SK-N-DZ (cell line): ENCODE measurements around the gene SLC52A1. TPM values are rescaled to one million over a fixed set of nuclear protein-coding genes. Genes with fewer than 3 reads are reported as not detected.
"Not testable (repeated sequence)": the region's sequence is repeated elsewhere in the genome, so short reads cannot be mapped to it uniquely, and the experiment has no call there.

Experiments used
- DNase-seq: peaks from one replicate; pipeline ENCODE4 v3.0.0-alpha.2; 2015; ENCODE audit warnings: low spot score
- polyA plus RNA-seq, 2 experiments: library from polyadenylated mRNA; depleted of rRNA; stranded (reverse); fragments of >200 nt; gene quantifications; 2 replicates each; pipeline ENCODE4 v1.2.3, GENCODE V29; 2014

SLC52A1 gene
- polyA plus RNA-seq (2014; cell fraction: cytosol; rRNA removed): not detected in 2 replicates
- not detected in 2 replicates for polyA plus RNA-seq (2014; cell fraction: nucleus; rRNA removed)

DNA sequence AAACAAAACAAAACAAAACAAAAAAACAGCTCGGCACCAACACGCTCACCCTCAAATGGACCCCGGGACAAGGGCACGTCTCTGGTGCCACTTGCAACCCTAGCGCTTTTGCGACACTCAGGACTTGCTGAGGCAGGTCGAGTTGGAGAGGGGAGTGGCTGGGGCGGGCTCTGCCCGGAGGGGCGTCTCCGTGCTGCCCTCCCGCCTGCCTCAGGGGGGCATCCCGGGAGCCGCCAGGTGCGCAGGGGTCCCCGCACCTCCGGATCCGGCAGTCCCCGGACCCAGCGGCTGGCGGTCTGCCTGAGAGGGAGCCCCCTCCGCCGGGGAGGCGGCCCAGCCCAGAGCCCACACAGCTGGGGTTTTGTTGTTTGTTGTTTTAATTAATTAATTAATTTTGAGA, at the start of gene SLC52A1:
Gene SLC52A1 (minus strand): TSS at position 112 of the 400 bp plus-strand sequence. CDS start 820 bp downstream, outside the sequence.
- DNase-seq: no peak

DNA sequence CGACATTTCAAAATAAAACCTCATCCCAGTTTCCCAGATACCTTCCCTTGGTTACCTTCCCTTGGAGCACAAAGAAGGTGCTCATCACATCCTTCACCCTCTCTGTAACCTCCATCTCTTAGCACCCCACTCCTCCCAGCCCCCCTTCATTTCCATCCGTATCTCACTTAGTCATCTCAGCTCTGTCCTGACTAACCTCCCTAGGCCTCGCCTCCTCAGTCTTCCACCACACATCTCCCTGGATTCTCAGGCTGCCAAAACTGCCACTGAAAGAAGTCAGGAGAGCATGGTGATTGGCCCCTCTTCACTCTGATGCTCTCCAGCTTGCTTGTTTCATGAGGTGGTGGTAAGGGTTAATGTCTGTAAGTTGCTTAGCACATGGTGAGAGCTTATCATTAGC, 45.4 kb upstream of the SLC52A1 start:
- no peak for DNase-seq

DNA sequence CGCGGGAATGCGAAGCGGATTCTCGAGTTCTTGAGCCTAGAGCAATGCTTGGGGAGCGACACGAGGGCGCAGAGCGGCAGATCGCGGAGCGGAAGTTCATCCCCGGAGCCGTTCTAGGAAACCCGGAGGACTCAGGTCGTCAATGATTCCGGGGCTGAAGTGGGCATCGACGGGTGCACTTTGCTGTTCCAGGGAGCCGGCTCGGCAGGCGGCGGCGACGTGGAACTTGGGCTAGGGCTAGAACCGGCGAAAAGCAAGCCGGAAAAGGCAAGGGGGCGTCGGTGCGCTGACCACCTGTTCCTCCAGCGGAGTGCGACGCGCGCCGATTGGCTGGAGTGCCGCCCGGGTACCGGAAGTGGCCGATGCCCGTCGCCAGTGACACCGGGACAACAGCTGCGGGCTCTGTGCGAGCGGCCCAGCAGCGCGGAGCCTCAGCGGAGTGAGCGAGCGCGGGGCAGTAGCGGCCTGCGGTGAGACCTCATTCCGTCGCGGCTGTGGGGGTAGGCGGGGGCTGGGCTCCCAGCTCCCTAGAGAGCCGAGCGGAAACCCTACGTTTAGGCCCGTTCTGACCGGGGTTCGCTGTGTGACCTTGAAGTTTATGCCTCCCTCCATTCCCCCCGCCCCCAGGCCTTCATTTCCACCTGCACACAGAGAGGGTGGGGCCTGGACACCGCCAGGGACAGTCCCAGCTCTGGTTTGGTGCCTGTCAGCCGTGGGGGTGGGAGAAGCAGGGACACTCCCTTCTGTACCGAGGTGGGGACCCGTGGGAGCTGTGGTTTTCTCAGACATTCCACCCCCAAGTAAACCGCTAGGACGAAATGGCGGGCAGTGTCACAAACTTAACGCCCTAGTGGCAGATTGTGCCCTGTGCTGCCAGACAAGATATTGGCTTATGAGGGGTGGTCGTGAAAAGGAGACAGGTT, 43.1 kb upstream of the SLC52A1 start, which contains the start of gene ZFP3:
Gene ZFP3 (plus strand): TSS at position 362 of the 923 bp plus-strand sequence. CDS start 13,038 bp downstream, outside the sequence.
- peak; percentile 88 for DNase-seq

DNA sequence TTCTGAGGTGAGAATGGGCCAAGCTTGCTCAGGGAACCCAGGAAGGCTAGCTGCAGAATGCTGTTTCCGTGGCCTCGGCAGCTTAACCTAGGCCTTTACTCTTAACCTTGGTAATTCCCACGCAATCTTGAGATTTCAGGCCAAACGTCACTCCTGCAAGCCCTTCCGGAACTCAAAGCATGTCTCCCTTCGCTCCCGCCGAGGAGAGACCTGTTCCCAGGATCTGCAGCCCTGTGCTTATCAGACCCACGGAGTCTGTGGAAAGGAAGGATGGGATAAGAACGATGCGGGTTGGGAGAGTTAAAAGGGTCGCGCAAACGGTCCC, 42.5 kb upstream of the SLC52A1 start:
- DNase-seq: no peak

DNA sequence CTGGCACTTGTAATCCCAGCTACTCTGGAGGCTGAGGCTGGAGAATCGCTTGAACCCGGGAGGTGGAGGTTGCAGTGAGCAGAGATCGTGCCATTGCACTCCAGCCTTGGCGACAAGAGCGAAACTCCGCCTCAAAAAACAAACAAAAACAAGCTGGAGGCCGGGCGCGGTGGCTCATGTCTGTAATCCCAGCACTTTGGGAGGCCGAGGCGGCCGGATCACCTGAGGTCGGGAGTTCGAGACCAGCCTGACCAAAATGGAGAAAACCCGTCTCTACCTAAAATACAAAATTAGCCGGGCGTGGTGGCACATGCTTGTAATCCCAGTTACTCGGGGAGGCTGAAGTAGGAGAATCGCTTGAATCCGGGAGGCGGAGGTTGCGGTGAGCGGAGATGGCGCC, 42.0 kb upstream of the SLC52A1 start:
- DNase-seq: not testable (repeated sequence)

DNA sequence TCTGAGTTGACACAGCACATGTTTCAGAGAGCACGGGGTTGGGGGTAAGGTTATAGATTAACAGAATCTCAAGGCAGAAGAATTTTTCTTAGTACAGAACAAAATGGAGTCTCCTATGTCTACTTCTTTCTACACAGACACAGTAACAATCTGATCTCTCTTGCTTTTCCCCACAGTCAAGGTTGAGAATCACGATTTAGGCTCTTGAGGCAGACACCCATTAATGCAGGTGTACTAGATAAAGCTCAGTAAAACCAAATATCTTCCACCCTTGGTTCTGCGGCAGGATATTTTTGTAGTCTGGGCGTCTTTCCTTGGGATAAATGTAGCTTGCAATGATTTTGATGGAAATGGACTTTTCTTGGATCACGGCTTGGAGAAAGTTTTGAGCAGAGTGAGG, 40.2 kb upstream of the SLC52A1 start:
- not testable (repeated sequence) for DNase-seq

DNA sequence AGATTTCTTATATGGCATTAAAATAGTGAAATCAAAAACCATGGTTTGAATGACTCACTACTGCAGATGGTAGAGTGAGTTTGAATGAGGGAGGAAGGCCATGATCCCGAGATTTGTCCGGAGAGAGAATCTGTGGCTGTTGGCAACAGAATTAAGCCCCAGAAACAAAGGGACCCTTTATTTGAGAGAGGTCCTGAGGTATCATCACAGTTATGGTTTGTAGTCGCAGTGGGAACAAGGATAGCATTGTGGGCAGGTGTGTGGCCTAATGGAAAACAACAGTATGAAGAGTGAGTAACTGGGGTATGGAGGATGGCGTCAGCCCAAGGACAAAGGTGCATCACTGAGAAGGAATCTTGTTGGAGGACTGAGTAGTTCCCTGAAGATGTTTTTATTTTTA, 34.5 kb upstream of the SLC52A1 start:
- no peak for DNase-seq

DNA sequence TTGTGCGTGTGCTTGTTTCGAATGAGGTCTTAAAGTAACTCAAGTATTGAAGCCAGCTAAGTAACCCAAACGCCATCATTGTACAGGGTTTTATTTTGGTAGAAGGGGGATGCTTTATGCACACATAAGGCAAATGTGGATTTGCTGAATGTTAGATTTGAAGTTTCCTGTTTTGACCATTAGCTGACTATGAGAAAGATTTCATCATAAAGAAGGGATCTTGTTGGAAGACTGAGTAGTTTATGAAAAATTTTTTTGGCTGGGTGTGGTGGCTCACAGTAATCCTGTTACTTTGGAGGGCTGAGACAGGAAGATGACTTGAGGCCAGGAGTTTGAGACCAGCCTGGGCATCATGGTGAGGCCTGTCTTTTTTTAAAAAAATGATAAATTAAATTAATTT, 33.0 kb upstream of the SLC52A1 start:
- DNase-seq: no peak

DNA sequence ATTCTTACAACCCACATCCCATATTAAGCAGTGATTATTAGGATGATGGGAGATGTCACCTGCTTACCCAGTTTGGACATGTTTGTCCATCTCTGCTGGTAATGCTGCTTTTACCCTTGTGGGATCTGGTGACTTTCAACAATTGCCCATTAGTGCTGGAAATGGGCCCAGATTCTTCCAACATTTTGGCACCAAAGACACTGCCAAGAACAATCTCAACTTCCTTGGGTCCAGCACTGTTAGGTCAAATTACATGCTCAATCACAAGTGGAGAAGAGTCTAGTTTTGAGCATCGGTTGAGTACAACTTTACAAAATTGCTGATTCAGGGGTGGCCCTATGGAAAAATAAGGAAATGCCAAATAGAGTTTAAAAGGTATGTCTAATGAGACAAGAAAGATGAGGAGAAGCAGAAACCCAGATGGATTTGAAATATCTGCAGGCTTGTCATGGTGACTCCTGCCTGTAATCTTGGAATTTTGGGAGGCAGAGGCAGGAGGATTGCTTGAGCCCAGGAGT, 30.1 kb upstream of the SLC52A1 start:
- DNase-seq: no peak

DNA sequence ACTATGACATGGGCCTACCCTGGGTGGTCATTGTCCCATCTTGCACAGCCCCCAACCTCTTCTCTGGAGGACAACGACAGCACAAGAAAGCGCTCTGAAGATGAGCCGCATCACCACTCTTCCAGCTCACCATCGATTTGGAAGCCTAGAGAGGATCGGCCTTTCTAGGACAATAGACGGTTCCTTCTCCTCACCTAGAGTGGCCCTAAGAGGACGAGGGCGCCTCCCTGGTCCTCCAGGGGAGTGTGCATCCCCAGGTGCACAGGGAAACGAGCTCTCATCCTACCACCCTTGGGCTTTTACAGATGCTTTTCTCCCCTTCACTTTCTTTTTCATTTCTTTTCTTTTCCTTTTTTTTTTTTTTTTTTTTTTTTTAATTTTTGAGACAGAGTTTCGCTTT, 20.3 kb upstream of the SLC52A1 start:
- DNase-seq: peak; percentile 67

DNA sequence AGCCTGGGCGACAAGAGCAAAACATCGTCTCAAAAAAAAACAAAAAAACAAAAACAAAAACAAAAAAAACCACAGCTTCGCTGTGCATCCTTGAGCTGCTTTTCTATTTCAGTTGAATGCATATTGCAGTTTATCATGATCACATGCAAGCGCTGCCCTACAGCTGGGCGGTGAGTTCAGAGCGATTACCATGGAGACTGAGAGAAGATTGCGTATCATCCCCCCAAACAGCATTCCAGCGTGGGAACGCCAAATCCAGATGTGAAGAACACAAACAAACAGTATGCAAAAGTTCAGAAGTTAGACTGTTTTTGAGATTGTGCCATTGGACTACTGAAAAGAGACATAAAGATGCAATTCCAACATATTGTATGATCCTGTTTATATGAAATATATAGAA, 15.1 kb upstream of the SLC52A1 start:
- DNase-seq: no peak

DNA sequence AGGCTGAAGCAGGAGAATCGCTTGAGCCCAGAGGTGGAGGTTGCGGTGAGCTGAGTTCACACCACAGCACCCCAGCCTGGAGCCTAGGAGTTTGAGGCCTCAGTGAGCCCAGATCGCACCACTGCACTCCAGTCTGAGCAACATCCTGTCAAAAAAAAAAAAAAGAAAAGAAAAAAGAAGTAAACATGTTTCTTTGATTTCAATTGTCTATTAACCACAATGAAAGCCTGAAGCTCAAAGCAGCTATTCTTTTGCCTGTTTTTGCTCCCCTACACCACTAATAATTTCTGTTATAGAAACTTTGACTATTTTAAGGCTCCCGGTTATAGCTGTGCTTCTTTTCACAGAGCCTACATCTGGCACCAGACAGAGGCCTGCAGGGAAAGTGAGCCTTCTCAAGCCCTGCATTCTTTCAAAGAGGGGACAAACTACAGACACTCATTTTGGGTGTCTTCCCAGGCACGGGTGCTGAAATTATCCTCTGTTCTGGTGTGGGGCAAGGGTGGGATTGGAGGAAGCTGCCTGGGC, 14.2 kb upstream of the SLC52A1 start:
- DNase-seq: no peak

DNA sequence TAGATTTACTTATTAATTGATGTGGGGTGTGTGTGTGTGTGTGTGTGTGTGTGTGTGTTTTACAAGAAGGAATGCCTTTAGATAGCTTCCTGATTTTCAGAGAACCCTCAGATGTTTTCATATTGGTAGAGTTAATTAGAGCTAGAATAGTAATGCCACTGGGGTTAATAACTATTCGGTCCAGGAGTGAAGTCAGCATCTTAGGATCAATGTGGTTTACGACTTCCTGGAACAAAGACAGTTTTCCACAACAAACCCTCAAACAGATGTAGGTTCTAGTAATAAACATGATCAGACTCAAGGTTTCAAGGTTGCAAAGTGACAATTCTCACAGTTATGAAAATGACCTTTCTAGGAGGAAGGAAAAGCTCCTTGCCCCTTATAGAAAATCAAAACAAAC, 12.2 kb upstream of the SLC52A1 start:
- no peak for DNase-seq

DNA sequence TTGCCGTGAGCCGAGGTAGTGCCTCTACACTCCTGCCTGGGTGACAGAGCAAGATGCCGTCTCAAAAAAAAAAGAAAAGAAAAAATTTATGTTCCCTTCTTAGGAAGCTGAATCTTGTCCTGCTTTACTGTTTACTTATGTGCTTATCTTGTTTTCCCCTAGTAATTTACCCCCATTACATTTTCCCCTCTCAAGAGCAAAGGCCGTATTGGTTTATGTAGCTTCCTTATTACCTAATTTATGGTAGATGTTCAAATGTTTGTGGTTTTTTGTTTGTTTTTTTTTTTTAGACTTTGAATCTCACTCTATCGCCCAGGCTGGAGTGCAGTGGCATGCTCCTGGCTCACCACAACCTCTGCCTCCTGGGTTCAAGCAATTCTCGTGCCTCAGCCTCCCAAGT, 10.3 kb upstream of the SLC52A1 start:
- DNase-seq: no peak

DNA sequence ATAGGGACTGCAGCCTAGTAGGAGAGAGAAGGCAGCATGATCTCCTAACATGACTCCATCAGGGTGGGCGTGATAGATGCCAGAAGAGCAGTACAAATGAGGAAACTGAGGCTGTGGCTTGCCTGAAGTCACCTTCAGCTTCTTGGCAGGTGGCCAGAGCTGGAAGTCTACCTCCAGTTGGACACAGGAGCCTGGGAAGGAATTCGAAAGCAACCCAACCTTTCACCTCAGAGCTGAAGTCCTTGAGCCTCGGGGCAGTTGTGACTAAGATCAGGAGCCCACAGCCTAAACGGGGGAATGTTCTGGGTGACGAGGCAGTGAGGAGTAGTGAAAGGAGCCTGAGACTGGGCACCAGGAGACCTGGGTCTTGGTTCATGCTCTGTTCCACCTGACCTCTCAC, 9.4 kb upstream of the SLC52A1 start:
- DNase-seq: no peak

DNA sequence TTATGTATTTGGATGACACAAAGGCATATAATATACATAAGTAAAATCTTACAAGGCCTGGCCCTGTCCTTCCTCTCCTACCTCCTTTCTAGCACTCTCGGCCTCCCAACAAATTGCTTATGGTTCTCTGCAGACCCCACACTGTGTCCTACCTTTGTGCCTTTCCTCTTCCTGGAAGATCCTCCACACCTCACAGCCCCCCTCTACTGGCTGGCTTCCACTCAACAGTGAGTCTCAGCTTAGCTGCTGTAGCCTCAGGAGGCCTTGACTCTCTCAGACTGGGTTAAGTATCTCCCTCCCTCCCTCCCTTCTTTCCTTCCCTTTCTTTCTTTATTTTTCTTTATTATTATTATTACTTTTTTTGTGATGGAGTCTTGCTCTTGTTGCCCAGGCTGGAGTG, 8.3 kb upstream of the SLC52A1 start:
- no peak for DNase-seq

DNA sequence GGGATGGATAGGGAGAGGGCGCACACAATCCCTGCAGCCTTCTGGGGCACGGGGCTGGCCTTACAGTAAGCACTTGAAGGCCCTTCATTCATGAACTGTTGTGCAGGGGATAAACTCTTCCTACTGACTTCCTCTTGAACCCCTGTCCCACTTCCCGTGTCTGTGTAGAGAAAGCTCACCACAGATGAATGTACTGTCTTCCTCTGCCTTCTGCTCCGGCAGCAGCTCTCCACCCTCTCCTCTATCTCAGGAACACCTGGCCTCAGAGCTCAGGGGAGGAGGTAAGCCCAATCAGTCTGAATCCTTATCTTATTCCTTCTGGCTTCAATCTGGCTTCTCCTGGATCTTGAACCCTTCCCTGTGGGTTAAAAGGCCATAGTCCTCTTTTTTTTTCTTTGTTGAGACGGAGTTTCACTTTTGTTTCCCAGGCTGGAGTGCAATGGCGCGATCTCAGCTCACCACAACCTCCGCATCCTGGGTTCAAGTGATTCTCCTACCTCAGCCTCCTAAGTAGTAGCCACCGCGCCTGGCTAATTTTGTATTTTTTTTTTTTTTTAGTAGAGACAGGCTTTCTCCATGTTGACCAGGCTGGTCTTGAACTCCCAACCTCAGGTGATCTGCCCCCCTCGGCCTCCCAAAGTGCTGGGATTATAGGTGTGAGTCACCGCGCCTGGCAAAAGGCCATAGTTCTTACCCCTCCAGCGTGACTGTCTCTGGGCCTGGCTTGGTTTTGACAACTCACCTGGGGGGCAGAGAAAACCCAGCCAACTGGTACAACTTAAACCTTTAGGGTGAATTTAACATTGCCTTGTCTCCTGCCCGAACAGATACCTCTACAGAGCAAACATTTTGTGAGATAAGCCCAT, 7.2 kb upstream of the SLC52A1 start:
- no peak for DNase-seq

DNA sequence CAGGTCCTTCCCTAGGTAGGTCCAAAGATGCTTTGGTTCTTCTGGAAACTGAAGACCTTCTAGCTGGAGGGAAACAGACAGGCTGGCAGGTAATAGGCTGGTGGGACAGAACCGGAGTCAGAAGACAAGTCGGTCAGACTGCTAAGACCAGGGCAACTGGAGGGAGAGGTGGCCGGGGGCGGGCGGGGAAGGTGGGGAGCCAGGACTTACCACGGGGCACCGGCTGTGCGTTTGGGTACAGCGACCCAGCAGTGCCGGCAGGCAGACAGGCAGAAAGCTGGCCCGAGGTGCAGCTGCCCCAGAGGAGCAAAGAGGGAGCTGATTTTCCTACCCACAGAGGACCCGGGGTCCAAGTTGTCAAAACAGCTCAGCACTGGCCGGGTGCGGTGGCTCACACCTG, 575 bp downstream of the SLC52A1 start:
- DNase-seq: no peak

DNA sequence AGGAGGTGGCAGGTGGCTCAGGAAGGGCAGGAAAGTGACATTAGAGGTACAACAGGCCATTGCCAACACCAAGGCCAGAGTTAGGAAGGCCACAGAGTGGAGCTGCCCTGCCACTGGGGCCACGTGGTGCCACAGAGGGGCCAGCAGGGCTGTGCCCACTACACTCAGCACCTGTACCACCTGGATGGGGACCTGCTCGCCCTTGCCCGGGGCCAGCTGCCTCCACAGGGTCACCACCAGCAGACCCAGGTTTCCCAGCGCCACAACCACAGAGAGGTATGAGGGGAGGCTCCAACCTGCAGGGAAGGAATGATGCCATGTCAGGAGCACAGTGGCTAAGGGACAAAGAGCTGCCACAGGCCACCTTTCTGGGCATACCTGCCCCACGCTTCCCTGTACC, 1.2 kb downstream of the SLC52A1 start:
- DNase-seq: no peak

DNA sequence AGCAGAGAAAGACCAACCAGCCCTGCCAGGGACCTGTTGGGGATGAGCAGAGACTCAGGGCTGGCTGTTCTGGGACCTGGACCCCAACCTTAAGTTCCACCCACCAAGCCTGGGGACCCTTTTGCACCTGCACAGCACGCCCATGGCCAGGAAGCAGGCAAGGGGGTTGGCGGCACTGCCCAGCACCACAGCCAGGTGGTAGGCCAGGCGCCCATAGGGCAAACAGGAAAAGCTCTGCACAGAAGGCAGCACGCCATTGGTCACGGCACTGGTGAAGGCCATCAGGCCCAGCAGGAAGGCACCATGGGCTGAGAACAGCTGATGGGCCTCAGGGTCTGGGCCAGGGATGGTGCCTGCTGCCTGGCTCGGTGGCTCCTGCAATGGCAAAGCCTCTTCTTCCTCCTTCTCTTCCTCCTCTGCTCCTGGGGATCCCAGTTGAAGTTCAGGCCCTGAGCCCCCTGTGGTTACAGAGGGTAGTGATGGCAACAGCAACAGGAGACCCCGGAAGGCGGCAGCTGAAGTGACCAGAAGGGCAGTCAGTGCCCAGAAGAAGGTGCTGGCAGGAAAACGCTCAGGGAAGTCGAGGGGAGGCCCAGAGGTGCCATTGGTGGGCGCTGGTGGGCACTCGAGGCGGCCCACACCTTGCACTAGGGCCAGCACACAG, 1.7 kb downstream of the SLC52A1 start:
- DNase-seq: no peak

DNA sequence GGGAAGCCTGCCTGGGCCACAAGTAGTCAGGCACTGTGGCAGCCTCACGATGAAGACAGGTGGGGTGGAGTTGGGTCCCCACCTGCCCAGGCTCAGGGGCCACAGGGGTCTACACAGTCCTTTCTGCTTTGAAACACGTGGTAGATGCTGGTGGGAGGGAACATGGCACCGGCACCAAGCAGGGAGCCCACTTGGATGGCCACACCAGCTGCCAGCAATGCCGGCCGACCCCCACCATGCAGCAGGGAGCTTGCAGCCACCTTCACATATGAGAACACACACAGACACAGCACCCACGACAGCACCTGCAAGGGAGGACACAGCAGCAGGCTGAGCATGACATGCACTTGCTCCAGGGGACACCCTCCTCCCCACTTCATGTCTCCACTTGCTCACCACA, 2.4 kb downstream of the SLC52A1 start:
- no peak for DNase-seq
